NCI-H2196 treated with DMSO at 0.1 percent for 48 hours (cell line): ENCODE results near the gene IL23R.

Source experiments
- DNase-seq: peaks from one replicate; lab custom pipeline; 2025; ENCODE audit not compliant: unreplicated experiment; lab: John Stamatoyannopoulos, UW

Gene IL23R

DNA sequence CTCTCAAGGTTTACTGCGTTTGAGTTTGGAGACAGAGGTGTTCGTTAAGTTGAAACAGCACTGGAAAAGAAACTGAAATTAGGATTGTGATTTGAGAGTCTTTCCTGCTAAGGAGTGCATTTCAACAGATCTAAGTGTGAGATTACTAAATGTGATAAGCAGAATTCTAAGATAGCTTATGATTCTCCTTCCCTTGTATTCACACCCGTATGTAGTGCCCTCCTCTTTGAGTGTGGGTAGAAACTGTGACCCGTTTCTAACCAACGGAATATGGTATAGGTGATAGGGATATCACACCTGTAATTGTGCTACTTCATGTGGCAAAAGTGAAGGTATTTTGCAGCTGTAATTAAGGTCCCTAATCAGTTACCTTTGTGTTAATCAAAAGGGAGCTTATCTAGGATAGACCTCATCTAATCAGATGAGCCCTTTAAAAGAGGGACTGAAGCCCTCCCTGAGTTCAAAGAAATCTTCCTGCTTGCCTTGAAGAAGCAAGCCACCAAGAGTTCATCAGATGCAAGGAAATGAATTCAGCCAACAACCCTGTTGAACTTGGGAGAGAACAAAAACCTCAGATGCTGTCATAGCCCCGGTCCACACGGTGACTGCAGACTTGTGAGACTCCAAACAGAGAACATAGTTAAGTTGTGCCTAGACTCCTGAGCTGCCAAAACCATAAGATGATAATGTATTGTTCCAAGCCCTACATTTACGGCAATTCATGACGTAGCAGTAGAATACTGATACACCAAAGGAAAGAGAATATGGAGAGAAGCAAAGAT is 128.8 kb downstream of the IL23R start:
- no peak for DNase-seq

DNA sequence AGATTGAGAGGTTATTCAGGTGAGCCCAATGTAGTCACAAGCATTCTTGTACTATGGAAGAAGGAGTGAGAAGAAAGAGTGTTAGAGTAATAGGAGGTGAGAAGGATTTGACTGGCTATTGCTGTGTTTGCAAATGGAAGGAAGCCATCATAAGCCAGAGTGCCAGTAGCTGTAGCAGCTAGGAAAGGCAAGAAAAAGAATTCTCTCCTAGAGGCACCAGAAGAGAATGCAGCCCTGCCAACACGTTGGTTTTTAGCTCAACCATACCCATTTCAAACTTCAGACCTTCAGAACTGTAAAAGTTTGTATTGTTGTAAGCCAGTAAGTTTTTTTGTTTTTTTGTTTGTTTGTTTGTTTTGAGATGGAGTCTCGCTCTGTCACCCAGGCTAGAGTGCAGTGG is 132.5 kb downstream of the IL23R start:
- no peak for DNase-seq

GRCh38 chr1:67299296-67299695 is 133.0 kb downstream of the IL23R start:
- no peak for DNase-seq

DNA sequence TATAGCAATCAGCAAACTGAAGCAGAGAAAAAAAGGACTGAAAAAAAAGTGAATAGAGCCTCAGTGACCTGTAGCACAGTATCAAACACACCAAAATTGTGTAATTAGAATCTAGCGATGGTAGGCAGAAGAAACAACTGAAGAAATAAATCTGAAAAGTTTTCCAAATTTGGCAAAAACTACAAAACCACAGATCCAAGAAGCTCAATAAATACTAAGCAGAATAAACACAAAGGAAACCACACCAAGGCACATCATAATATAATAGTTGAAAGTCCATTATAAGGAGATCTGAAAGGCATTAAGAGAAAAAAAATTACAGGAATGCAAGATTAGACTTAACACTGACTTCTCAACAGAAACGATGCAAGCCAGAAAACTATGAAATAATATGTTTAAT is 134.3 kb downstream of the IL23R start:
- DNase-seq: no peak

DNA sequence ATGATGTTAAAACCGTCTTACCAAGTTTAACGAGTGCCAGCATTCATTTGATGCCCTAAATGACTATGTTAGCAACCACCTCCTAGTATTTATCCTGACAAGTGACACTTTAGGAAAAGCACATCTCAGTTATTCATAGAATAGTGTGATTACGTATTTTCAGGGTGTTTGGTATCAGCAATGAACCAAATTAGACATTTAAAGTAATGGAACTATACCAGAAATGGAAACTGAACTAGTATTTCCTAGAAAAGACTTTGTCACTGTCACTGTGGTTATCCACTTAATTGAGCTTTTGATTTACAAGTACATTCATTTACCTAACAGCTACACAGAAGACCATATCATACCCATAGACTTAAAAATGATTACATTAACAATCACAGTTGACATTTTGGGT is 137.8 kb downstream of the IL23R start:
- no peak for DNase-seq

DNA sequence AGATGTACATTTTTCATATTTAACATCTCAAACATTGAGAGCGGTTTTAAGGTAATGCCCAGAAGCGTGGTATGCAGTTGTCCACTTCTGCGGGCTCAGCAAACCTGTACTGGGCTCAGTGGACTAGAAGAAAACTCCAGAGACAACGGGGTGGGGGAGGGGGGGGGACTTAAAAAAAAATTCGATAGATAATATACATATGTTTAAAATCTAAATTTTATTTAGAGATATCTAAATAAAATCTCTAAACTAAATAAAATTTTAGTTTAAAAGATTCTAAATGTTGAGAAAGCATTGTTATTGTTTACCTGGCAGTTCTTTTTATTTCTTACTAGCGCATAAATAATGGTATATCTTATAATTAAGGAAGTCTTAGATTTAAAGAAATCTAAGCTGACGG is 140.3 kb downstream of the IL23R start:
- DNase-seq: no peak

DNA sequence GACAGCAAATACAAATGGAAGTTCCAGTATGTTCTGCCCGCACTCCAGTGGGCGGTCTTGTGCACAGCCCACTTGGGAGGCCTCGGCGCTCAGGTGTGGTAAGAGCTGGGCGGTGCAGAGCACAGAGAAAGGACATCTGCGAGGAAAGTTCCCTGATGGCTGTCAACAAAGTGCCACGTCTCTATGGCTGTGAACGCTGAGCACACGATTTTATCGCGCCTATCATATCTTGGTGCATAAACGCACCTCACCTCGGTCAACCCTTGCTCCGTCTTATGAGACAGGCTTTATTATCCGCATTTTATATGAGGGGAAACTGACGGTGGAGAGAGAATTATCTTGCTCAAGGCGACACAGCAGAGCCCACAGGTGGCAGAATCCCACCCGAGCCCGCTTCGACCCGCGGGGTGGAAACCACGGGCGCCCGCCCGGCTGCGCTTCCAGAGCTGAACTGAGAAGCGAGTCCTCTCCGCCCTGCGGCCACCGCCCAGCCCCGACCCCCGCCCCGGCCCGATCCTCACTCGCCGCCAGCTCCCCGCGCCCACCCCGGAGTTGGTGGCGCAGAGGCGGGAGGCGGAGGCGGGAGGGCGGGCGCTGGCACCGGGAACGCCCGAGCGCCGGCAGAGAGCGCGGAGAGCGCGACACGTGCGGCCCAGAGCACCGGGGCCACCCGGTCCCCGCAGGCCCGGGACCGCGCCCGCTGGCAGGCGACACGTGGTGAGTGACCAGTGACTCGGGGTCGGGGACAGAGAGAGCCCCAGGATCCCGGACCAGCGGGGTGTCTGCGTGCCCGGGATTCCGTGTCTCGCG is 141.2 kb downstream of the IL23R start, which contains the start of gene IL12RB2:
TSS of gene IL12RB2 (plus strand) at position 623 of the 810 bp plus-strand sequence. CDS start 12,496 bp downstream, outside the sequence.
- DNase-seq: no peak

DNA sequence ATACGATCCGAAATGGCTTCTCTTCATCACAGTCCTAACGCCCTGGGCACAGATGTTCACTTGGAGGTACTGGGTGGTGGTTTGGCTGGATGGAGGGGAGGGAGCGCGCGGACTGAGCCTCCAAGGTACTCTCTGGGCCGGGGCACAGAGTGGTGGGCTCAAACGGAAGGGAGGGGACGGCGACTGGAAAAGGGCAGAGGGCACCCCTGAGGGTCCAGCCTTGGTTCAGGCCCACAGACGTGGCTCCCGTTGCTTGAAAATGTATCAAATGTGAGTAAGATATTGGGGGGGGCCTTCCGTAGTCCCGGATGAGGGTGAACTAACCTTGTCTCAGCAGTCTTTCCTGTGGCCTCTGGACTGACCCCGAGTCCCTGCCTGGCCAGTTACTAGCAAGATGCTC is 141.9 kb downstream of the IL23R start:
- DNase-seq: no peak
